GM12865 (cell line): Measurements from ENCODE around the gene ANKRD23.

Experiments used
- DNase-seq: peaks from one replicate; pipeline ENCODE4 v3.0.0; 2010; ENCODE audit warnings: low read depth
- H3K4me3 ChIP-seq: 2 replicates; pipeline ENCODE4 v1.5.1; 2011; ENCODE audit warnings: mild to moderate bottlenecking, low read depth, low read length, control low read depth
- CTCF ChIP-seq: IDR thresholded peaks from 2 replicates; pipeline ENCODE4 v1.5.1; 2011; ENCODE audit warnings: low read length, control low read depth, low read depth, inconsistent platforms; ENCODE audit not compliant: insufficient read depth; ENCODE audit errors: missing control alignments

The ANKRD23 gene

GRCh38 chr2:96870626-96871255, 26.9 kb upstream of the ANKRD23 start:
- H3K4me3 ChIP-seq: peak overlapping the region; percentile 85
- peak; percentile 48 for DNase-seq
- TF ChIP-seq CTCF: no peak

GRCh38 chr2:96869822-96870625, 26.2 kb upstream of the ANKRD23 start, which contains the start of gene SEMA4C:
TSS of gene SEMA4C (minus strand) at chr2:96870080. CDS start at chr2:96867886, 2,194 bp downstream.
- TF ChIP-seq CTCF: no peak
- no peak for DNase-seq
- peak within 1 kb of the TSS; percentile 85 for H3K4me3 ChIP-seq

- no peak for TF ChIP-seq CTCF
- H3K4me3 ChIP-seq: peak overlapping the region; percentile 85
- no peak for DNase-seq
These were observed 25.5 kb upstream of the ANKRD23 start for GRCh38 chr2:96869281-96869821.

- H3K4me3 ChIP-seq: peak overlapping the region; percentile 85
- TF ChIP-seq CTCF: peak; percentile 68
- DNase-seq: peak; percentile 90
These were observed 24.9 kb upstream of the ANKRD23 start for GRCh38 chr2:96868555-96869280.

- TF ChIP-seq CTCF: no peak
- peak overlapping the region; percentile 85 for H3K4me3 ChIP-seq
- no peak for DNase-seq
These were observed 24.1 kb upstream of the ANKRD23 start for GRCh38 chr2:96867756-96868554.
